HL-60 (cell line): Measurements from ENCODE around the gene NAALADL2.

ENCODE experiments used
- GABPA ChIP-seq: IDR thresholded peaks from 2 replicates; pipeline ENCODE4 v1.6.1; 2012; ENCODE audit warnings: low read depth
- TF ChIP-seq, protein P1 (sequence below): IDR thresholded peaks from one replicate; pipeline ENCODE4 v1.5.1; 2011; ENCODE audit warnings: low read length, control low read depth, inconsistent platforms; ENCODE audit not compliant: insufficient read depth
- TF ChIP-seq, protein P2 (sequence below): IDR thresholded peaks from 2 replicates; pipeline ENCODE4 v1.6.1; 2012; ENCODE audit warnings: low read depth; ENCODE audit not compliant: insufficient replicate concordance

- TF ChIP-seq, protein P1, sequence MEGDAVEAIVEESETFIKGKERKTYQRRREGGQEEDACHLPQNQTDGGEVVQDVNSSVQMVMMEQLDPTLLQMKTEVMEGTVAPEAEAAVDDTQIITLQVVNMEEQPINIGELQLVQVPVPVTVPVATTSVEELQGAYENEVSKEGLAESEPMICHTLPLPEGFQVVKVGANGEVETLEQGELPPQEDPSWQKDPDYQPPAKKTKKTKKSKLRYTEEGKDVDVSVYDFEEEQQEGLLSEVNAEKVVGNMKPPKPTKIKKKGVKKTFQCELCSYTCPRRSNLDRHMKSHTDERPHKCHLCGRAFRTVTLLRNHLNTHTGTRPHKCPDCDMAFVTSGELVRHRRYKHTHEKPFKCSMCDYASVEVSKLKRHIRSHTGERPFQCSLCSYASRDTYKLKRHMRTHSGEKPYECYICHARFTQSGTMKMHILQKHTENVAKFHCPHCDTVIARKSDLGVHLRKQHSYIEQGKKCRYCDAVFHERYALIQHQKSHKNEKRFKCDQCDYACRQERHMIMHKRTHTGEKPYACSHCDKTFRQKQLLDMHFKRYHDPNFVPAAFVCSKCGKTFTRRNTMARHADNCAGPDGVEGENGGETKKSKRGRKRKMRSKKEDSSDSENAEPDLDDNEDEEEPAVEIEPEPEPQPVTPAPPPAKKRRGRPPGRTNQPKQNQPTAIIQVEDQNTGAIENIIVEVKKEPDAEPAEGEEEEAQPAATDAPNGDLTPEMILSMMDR, result no peak
- TF ChIP-seq, protein P2, sequence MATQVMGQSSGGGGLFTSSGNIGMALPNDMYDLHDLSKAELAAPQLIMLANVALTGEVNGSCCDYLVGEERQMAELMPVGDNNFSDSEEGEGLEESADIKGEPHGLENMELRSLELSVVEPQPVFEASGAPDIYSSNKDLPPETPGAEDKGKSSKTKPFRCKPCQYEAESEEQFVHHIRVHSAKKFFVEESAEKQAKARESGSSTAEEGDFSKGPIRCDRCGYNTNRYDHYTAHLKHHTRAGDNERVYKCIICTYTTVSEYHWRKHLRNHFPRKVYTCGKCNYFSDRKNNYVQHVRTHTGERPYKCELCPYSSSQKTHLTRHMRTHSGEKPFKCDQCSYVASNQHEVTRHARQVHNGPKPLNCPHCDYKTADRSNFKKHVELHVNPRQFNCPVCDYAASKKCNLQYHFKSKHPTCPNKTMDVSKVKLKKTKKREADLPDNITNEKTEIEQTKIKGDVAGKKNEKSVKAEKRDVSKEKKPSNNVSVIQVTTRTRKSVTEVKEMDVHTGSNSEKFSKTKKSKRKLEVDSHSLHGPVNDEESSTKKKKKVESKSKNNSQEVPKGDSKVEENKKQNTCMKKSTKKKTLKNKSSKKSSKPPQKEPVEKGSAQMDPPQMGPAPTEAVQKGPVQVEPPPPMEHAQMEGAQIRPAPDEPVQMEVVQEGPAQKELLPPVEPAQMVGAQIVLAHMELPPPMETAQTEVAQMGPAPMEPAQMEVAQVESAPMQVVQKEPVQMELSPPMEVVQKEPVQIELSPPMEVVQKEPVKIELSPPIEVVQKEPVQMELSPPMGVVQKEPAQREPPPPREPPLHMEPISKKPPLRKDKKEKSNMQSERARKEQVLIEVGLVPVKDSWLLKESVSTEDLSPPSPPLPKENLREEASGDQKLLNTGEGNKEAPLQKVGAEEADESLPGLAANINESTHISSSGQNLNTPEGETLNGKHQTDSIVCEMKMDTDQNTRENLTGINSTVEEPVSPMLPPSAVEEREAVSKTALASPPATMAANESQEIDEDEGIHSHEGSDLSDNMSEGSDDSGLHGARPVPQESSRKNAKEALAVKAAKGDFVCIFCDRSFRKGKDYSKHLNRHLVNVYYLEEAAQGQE, result no peak
- no peak for TF ChIP-seq GABPA
These were observed 742.4 kb downstream of the NAALADL2 start for GRCh38 chr3:175601521-175601920.
